Osteoblast (primary cell): Measurements from ENCODE around the gene GSAP. TPM values are rescaled to one million over a fixed set of nuclear protein-coding genes. Genes with fewer than 3 reads are reported as not detected.

Source experiments
- DNase-seq: peaks from one replicate; pipeline ENCODE4 v3.0.0; 2011; ENCODE audit warnings: low spot score, mixed read lengths; ENCODE audit not compliant: insufficient read length; ENCODE audit errors: missing footprints
- H2AFZ ChIP-seq: 2 replicates; pipeline ENCODE4 v1.6.0; 2011; ENCODE audit warnings: mild to moderate bottlenecking, low read length
- H3K27ac ChIP-seq: 2 replicates; pipeline ENCODE4 v1.5.1; 2011; ENCODE audit warnings: mild to moderate bottlenecking, low read depth, low read length, moderate library complexity
- H3K27me3 ChIP-seq: 2 replicates; pipeline ENCODE4 v1.6.0; 2012; ENCODE audit warnings: mild to moderate bottlenecking, control low read depth, inconsistent platforms, low read length, moderate library complexity; ENCODE audit not compliant: insufficient read depth
- H3K36me3 ChIP-seq: 2 replicates; pipeline ENCODE4 v1.5.1; 2011; ENCODE audit warnings: mild to moderate bottlenecking, low read length, control low read depth, moderate library complexity; ENCODE audit not compliant: insufficient read depth
- H3K4me1 ChIP-seq: 2 replicates; pipeline ENCODE4 v1.5.1; 2011; ENCODE audit warnings: mild to moderate bottlenecking, low read length, control low read depth, moderate library complexity; ENCODE audit not compliant: insufficient read depth
- H3K4me2 ChIP-seq: 2 replicates; pipeline ENCODE4 v1.6.0; 2011; ENCODE audit warnings: mild to moderate bottlenecking, low read length; ENCODE audit not compliant: insufficient read depth
- H3K4me3 ChIP-seq: fragments of 200-600 bp; sonication (generic); 3 replicates; pipeline ENCODE4 v1.5.1; 2012; ENCODE audit warnings: mild to moderate bottlenecking, low read length, inconsistent platforms; ENCODE audit not compliant: insufficient read depth
- H3K79me2 ChIP-seq: 2 replicates; pipeline ENCODE4 v1.6.0; 2012; ENCODE audit warnings: mild to moderate bottlenecking, low read length, control low read depth, inconsistent platforms; ENCODE audit not compliant: insufficient read depth
- H3K9me3 ChIP-seq: 2 replicates; pipeline ENCODE4 v1.5.1; 2011; ENCODE audit warnings: low read depth, low read length, control low read depth
- H4K20me1 ChIP-seq: 2 replicates; pipeline ENCODE4 v1.6.0; 2012; ENCODE audit warnings: mild to moderate bottlenecking, low read length, control low read depth; ENCODE audit not compliant: insufficient read depth
- total RNA-seq: library from RNA; depleted of rRNA; stranded (reverse); fragments of >200 nt; gene quantifications from 2 replicates; pipeline ENCODE4 v1.2.3, GENCODE V29; 2012
- TF ChIP-seq, protein P1 (sequence below): IDR thresholded peaks from 2 replicates; pipeline ENCODE4 v1.5.1; 2011; ENCODE audit warnings: mild to moderate bottlenecking, low read depth, low read length, moderate library complexity; ENCODE audit errors: extremely low read depth

Gene GSAP
- total RNA-seq, 1 donor = 13.0 TPM

DNA sequence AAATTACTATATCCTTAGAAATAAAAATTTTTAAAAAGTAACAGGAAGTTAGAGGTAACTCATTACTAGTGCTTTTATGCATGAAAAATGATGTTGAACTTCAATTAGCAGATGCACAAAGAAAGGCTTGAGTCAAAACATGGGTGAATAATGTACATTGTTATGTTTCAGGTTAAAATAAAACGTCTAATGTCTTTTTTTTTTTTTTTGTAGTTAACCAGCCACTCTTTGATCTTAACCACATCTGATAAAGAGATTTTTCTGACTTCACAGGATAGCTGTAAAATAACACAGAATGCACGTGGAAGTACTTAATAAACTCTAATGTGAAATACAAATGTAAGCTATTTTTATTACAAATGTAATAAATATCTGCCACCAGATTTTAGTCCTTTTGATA is 61.7 kb downstream of the GSAP start:
- no peak for DNase-seq
- no peak overlapping the region for H3K27ac ChIP-seq
- no peaks in the 10 kb centered on the region for H3K36me3 ChIP-seq
- no peaks in the 10 kb centered on the region for H3K79me2 ChIP-seq
- H3K27me3 ChIP-seq = no peaks in the 10 kb centered on the region
- H3K4me3 ChIP-seq = no peak overlapping the region
- H3K9me3 ChIP-seq = no peaks in the 10 kb centered on the region
- H2AFZ ChIP-seq = no peak overlapping the region
- H4K20me1 ChIP-seq = no peaks in the 10 kb centered on the region
- TF ChIP-seq, protein P1, sequence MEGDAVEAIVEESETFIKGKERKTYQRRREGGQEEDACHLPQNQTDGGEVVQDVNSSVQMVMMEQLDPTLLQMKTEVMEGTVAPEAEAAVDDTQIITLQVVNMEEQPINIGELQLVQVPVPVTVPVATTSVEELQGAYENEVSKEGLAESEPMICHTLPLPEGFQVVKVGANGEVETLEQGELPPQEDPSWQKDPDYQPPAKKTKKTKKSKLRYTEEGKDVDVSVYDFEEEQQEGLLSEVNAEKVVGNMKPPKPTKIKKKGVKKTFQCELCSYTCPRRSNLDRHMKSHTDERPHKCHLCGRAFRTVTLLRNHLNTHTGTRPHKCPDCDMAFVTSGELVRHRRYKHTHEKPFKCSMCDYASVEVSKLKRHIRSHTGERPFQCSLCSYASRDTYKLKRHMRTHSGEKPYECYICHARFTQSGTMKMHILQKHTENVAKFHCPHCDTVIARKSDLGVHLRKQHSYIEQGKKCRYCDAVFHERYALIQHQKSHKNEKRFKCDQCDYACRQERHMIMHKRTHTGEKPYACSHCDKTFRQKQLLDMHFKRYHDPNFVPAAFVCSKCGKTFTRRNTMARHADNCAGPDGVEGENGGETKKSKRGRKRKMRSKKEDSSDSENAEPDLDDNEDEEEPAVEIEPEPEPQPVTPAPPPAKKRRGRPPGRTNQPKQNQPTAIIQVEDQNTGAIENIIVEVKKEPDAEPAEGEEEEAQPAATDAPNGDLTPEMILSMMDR = no peak
- no peaks in the 10 kb centered on the region for H3K4me1 ChIP-seq
- H3K4me2 ChIP-seq = no peak overlapping the region

DNA sequence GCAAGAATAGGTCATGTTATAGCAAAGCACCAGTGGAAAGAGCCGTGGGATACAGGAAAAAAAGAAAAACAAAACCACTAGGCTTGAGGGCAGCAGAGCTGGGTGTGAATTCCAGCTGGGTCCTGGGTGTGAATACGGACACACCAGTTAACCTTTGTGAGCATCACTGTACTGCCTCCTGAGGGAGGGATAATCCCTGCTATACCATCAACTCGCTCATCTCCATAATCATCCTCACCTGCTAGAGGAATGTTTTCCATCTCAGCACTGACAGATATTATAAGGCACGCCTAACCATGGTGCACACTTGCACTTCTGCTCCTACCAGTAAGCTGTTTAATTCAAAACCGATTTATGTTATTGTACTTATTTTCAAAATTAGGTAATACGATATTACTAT is 62.2 kb downstream of the GSAP start:
- Histone ChIP-seq H4K20me1 (no peaks in the 10 kb centered on the region), H3K4me2 (no peak overlapping the region), H3K27me3 (no peaks in the 10 kb centered on the region), H3K4me3 (no peak overlapping the region), H3K4me1 (peaks cover 1% of the 10 kb centered on the region), H3K27ac (no peak overlapping the region), H3K9me3 (no peaks in the 10 kb centered on the region), H2AFZ (no peak overlapping the region), H3K36me3 (no peaks in the 10 kb centered on the region), H3K79me2 (no peaks in the 10 kb centered on the region)
- TF ChIP-seq, protein P1 = no peak
- peak; percentile 19 for DNase-seq

DNA sequence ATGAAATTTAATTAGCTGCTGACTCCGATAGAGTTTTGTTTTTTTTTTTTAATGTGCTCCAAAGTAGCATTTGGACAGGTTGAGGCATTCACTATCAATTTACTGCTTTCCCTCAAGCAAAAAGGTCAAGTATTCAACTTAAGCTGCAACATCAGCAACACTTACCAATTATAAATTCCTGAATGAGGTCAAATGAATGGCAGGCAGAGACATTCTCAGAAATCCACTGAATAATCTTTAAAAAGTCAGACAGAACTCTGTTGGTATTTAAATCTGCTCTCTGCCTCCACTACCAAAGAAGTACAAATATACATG is 62.8 kb downstream of the GSAP start:
- DNase-seq = no peak

DNA sequence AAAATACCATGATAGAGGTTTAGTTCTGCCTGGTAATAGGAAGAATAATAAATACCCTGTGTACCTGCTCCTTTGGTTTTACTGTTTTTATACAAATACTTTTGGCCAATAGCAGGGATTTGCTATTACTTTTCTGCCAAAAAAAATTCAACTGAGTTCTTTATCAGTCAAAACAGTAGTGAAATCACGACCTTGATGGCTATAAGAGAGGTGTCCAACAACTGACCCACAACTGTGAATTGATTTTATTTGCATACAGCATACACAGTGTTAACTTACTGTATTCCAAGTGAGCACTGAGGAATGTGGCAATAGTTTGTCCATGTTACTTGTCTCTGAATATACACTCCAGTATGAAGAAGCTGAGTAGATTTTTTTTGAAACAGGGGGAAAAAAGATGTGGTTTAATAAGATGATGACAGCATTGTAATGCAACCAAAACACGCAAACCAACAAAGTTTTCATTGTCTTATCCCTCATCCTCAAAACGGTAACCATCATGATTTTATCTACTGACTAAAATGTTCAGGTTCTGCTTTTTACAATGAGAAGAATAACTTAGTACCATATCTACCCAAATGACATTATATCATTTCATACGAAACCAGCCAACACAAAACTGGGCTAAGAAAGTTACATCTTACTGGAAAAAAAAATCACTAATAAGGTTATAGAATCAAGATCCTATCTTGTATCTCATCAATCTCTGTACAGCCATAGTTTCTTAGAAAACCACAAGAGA is 63.3 kb downstream of the GSAP start:
- no peaks in the 10 kb centered on the region for H4K20me1 ChIP-seq
- no peak overlapping the region for H3K4me2 ChIP-seq
- H3K79me2 ChIP-seq = no peaks in the 10 kb centered on the region
- TF ChIP-seq, protein P1 = no peak
- no peak for DNase-seq
- no peak overlapping the region for H2AFZ ChIP-seq
- H3K27me3 ChIP-seq = no peaks in the 10 kb centered on the region
- peaks cover 12% of the 10 kb centered on the region for H3K4me1 ChIP-seq
- H3K4me3 ChIP-seq = no peak overlapping the region
- no peaks in the 10 kb centered on the region for H3K9me3 ChIP-seq
- H3K27ac ChIP-seq = no peak overlapping the region
- no peaks in the 10 kb centered on the region for H3K36me3 ChIP-seq

More for the DNA sequence above, 62.8 kb downstream of the GSAP start:
- no peaks in the 10 kb centered on the region for H4K20me1 ChIP-seq
- no peak overlapping the region for H3K4me2 ChIP-seq
- TF ChIP-seq, protein P1 = no peak
- no peak overlapping the region for H3K27ac ChIP-seq
- H2AFZ ChIP-seq = no peak overlapping the region
- no peak overlapping the region for H3K4me3 ChIP-seq
- H3K4me1 ChIP-seq = peaks cover 7% of the 10 kb centered on the region
- no peaks in the 10 kb centered on the region for H3K79me2 ChIP-seq
- no peaks in the 10 kb centered on the region for H3K36me3 ChIP-seq
- H3K9me3 ChIP-seq = no peaks in the 10 kb centered on the region
- H3K27me3 ChIP-seq = no peaks in the 10 kb centered on the region
